ENCODE data around the gene ME1.
"Not testable (repeated sequence)": the region's sequence is repeated elsewhere in the genome, so short reads cannot be mapped to it uniquely, and the experiment has no call there.

Gene ME1

DNA sequence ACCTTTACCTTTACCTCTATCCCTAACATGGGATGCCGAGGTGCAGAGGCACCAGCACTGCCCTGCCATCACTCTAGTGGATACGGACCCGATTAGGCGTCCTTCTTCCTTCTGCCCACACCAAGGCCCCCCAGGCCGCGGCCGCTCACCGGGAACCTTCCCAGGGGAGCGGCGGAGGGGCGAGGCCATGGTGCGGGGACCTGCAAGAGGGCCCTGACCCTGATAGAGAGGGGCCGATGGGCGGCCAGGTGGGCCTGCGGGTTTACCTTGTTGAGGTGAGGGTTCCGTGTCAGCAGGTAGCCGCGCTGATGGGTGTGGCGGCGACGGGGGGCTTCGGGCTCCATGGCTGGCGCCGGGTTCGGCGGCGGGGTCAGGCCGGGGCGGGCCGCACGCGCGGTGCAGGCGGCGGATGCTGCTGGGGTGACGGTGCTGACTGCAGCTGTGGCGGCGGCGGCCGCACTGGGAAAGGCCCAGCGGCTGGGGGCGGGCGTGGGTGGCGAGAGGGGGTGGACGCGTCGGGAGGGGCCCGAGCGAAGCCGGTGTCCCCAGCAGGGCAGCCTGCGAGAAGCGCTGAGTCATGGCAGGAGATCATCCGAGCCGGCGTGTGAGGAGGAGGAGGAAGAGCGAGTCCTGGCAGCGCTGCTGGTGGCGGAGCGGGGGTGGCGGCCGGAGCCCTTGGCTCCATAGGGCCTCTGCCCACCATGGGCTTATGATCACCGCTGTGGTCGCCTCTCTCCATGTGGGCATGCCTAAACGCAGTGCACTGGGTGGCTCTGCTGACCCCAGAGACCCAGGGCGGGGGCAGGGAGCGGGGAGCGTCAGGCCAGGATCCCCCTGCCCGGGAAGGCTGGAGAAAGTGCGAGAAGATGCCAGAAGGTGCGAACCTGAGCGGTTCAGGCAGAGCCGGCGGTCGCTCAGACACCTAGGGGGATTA is at the start of gene ME1:
Gene ME1 (minus strand): TSS at position 441 of the 934 bp plus-strand sequence. CDS start 97 bp downstream, at position 344.
- DNase-seq, result no peak

DNA sequence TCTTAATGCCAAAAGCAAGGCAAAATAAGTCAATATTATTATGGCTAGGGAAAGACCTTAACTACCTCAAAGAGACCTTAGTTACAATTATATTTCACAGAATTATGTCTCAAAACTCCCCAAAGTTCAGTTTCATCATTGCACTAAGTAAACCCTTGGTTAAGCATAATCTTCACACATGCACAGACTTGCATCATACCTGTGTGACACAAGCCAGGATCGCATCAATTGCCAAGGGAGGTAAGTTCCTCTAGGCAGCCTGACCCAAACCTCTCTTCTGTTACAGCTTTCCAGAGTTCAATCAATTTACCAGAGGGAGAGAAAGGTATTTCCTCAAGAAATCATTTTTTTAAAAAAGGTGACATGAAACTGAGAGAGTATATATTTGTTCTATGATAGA is 49.6 kb upstream of the ME1 start:
- DNase-seq, result no peak

DNA sequence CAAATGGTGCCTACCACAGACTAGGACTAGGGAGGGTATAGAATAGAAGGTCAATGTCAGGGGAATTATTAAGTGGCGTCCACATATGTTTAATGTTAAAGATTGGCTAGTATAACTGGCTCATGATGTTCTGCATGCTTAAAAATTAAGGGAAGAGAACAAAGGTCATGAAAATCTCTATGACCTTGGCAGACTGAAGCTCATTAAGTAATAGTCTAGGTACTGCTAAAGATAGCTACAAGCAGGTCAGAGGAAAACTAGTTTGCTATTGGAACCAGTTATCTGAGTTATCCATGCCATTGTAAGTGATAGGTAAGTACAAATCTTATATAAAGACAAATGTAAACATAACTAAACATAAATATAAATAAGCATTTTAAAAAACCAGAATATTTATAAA is 48.5 kb upstream of the ME1 start:
- DNase-seq, result no peak

DNA sequence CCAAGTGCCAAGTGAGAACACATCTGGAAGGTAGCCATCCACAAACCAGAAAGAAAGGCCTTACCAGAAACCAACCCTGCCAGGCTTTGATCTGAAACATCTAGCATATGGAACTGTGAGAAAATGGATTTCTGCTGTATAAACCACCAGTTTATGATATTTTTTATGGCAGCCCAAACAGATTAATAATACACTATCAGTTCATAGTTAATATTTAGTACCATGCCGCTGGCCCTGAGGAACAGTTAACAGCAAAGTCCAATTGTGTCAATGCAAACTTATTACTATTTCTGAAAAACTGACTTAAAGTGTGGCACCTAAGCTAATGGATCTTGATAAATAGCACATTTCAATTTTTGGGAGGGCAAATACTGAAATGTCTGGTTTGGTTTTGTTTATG is 46.1 kb upstream of the ME1 start:
- no peak for DNase-seq

DNA sequence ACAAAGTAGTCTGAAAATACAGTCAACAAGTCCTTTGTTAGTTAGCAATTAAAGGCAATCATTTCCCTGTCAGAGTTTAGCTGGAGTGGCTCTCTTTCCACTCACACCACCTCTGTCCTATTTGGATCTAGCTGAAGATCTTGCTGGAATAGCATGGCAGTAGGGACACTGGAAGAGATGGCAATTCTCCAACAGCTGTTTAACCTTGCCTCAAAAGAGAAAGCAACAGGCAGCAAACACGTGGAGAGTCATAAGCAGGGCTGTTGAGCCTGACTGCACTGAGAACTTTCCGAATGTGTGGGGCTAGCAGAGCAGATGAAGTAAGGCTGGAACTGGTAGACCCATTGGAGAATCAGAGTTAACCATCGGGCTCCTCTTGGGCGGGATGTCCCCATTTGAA is 43.5 kb upstream of the ME1 start:
- no peak for DNase-seq

DNA sequence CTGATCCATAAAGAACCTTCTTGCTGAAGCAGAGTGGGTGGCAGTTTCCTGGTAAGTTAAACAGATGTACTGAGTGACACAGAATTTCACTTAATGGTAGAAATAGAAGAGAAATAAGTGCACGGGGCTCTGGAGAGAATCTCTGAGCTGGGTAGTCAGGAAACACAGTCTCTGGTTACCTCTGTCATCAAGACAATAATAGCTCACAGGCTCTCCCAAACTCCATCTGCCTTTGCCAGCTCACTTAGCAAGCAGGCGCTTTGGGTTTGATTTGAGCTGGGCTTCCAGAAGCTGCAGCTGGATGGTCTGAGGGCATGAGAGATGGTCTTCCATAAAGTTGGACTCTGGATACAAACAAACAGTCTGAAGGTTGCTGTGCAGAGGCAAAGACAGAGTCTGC is 41.9 kb upstream of the ME1 start:
- DNase-seq, result no peak

DNA sequence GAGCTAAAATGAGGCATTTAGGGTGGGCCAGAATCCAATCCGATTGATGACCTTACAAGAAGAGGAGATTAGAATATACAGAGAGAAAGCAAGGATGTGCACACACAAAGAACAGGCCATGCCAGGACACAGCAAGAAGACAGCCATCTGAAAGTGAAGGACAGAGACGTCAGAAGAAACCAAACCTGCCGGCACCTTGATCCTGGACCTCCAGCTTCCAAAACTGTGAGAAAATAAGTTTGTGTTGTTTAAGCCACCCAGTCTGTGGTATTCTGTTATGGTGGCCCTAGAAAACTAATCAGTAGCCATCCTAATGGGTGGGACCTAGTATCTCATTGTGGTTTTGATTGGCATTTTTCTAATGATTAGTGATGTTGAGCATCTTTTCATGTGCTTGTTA is 39.7 kb upstream of the ME1 start:
- DNase-seq, result no peak

DNA sequence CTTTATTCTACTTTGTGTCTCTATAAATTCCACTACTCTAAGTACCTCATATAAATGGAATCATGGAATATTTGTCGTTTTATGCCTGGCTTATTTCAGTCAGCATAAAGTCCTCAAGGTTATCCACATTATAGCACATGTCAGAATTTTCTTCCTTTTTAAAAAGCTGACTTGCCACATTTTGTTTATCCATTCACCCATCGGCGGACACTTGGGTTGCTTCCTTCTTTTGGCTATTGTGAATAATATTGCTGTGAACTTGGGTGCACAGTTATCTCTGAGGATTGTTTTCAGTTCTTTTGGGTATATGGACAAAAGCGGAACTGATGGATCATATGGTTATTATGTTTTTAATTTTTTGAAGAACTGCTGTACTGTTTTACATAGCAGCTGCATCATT is 39.1 kb upstream of the ME1 start:
- no peak for DNase-seq

DNA sequence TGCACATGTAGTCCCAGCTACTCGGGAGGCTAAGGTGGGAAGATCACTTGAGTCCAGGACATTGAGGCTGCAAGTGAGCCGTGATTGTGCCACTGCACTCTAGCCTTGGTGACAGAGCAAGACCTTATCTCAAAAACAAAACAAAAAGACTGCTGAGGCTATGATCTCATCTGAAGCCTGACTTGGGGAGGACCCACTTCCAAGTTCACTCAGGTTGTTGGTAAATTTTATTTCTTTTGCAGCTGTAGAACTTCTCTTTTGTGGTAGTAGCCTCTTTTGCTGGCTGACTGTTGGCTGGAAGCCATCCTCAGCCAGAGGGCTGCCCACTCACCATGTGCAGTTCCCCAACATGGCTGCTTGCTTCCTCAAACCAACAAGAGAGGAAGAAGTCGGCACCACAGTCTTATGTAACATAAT is 36.8 kb upstream of the ME1 start:
- DNase-seq, result no peak

DNA sequence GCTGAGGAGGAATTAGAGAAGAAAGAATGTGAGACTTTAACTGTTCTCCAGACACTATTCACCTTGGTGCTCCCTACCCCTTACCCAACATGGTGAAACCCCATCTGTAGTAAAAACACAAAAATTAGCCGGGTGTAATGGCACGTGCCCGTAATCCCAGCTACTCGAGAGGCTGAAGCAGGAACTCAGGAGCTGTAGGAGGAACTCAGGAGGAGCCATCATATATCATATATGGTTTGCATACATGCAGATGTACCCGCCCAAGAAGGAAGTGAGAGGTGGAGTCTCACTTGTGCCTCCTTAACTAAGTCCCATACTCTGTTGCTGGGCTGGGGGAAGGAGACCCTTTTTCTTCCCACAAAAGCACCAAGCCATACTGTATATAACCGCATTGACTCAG is 35.5 kb upstream of the ME1 start:
- no peak for DNase-seq

DNA sequence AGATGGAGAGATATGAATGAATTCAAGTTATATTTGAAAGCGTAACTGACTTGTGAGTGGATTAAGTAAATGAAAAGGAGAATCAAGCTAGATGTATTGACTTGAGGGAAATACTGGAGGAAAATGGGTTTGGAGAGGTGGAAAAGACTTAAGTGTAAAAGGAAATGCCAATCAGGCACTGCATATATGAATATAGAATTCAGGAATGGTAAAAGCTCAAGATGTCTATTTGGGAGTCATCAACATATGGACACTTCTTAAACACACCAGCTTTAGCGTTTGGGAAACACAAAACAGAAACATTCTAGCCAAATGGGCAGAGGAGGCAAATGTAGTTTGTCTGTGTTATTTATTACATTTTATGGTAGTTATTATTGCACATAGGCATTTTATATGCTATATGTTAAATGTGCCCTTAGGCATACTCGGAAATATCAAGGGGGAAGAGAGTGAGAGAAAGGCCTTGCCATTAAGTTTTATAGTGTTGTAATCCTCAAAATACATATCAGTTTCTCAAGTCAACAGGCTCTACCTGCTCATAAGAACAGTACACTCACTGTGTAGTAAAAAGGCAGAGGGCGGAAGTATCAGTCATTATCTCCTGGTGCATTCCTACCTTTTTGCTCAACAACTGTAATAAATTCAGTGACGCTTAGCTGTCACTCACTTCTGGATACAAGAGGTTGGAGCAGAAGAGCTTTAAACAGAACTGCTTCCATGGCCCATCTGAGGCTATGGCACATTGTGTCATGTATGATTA is 33.7 kb upstream of the ME1 start:
- DNase-seq, result no peak

DNA sequence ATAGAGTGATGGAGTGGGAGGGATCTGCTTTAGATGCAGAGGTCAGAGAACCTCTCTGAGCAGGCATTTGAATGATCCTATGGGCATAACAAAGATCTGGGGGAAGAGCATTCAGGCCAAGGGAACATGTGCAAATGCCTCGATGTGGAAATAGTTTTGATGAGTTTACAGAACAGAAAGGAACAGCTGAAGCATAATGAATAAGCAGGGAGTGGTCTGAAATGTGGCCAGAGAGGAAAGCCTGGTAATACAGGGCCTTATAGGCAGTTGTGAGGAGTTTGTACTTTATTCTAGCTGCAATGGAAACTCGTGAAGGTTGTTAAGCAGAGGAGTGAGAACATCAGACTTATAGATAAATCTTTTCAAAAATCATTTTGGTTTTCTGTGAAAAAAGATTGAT is 33.0 kb upstream of the ME1 start:
- no peak for DNase-seq

DNA sequence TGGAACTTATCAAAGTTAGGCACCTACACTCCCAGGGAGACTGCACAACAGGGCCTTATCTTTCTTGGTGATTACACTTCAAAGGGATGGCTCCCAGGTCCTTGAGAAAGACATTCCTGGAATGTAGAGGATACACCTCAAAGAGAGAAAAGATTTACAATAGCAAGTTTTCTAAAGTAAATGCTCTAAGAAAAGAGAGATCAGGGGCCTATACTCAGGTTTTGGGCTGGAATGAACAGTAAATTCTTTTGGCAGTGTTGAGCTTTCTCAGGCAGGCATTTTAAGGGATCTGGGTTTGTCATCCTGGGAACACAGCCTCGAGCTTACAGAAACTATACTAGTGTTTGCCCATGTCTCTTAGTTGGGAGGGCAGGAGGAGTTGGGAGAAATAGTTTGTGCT is 31.7 kb upstream of the ME1 start:
- DNase-seq, result no peak

DNA sequence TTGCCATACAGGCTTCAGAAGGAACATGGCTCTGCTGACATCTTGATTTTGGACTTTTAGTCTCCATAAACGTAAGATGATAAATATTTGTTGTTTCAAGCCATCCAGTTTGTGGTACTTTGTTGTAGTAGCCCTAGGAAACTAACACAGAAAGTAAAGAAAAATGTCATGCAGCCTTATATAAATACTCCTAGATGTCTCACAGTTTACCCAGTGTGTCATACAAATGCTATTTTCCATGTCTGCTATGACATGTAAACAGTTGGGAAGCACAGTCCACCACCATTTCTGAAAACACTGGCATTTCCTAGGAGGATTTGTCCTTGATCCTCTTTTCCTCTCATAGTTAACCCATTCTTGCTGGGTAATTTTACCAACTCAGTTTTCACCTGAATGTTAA is 30.6 kb upstream of the ME1 start:
- no peak for DNase-seq

DNA sequence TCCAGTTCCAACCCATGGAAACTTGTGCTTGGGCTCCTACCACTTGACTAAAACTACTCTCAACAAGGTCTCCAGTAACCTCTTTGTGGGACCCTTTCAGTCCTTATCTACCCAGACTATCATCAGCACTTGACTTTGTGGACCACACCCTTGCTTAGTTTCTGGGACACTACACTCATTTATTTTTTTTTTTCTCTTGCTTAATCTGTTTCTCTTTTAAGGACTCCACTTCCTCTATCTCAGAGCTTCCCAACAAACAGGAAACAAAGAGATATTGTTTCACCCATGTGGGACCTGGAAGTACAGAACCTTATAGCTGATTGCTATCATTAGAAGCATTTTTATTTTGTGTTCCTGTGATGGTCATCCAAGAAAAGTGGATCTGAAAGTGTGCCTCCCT is 28.8 kb upstream of the ME1 start:
- DNase-seq, result no peak

DNA sequence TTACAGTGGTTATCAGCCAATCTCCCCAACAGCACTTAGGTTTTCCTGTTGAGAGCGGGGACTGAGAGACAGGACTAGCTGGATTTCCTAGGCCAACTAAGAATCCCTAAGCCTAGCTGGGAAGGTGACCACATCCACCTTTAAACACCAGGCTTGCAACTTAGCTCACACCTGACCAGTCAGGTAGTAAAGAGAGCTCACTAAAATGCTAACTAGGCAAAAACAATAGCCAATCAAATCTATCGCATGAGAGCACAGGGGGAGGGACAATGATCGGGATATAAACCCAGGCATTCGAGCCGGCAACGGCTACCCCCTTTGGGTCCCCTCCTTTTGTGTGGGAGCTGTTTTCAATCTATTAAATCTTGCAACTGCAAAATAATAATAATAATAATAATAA is 19.2 kb upstream of the ME1 start:
- DNase-seq, result not testable (repeated sequence)

DNA sequence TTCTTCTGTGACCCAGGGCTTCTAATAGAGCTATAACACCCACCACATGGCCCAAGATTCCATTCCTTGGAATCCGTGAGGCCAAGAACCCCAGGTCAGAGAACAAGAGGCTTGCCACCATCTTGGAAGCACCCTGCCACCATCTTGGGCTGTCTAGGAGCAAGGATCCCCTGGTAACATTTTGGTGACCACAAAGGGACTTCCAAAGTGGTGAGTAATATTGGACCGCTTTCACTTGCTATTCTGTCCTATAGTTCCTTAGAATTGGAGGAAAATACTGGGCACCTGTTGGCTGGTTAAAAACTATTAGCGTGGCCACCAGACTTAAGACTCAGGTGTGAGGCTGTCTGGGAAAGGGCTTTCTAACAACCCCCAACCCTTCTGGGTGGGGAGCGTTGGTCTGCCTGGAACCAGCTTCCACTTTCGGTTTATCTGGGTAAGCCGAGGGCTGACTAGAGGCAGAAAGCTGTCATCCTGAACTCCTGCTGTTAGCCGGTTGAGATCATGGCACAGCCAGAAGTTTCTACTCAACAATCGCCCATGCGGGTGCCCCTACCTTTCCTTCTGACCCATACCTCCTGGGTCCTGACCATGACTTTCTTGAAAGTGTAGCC is 13.3 kb upstream of the ME1 start:
- not testable (repeated sequence) for DNase-seq

DNA sequence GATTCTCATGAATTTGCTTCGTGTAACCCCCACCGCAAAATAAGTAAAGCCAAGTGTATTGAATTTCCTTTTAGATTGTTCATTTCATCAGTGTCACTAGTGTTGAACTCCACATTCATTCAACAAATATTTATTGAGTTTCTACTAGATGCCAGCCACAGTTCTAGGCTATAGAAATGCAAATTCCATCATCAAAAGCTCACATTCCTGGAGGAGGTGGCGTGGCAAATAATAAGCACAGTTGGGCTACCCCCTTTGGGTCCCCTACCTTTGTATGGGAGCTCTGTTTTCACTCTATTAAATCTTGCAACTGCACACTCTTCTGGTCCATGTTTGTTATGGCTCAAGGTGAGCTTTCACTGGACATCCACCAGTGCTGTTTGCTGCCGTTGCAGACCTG is 12.7 kb upstream of the ME1 start:
- no peak for DNase-seq

DNA sequence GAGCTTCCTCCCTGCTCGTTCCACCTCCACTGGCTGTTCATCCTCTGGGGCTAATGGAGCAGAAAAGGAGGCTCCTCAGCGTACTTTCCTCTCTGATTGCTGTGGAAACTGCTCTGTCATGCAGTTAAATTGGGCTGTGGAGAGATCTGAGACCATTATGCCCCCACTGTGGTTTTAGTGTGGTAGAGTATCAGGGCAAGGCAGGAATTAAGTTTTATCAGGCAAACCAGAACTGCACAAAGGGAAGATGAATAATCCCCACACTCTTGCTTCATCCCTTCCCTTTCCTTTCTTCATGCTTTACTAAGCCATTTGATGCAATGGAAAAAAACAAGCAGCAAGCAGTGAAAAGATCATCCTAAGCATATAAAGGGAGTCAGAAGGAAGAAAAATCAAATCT is 11.9 kb upstream of the ME1 start:
- no peak for DNase-seq

DNA sequence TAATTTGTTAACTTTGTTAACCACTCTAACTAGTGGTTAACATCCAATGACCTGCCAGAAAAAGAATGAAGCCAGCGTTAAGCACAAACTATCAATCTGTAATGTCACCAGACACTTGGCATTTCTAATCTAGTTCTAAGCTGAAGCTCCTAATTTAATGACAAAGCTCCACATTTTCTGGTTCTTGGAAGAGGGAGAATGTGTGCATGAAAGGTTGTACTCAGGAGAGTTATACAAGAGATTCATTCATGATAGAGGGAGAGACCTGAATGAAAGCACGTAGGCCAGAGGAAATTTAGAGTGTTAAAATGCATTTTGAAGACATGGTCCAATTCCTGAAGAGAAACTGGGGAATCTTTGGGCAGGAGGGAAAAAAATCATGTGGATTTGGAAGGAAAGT is 8.3 kb upstream of the ME1 start:
- no peak for DNase-seq

DNA sequence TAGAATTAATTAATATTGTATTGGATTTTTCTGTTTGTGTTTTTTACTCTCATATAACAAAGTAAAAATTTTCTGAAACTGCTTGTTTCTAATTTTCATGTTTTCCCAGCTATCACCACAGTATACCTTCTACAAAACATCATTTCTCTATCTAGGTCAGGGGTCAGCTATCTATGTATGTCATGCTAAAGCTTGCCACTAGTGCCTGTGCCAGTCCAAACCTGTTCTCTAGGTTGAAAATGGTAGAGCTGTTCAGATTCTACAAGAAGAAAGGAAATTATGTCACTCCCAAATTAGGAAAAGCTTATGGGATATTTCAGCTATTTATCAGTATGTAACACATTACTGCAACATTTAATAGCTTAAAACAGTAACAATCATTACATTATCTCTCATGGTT is 5.8 kb upstream of the ME1 start:
- no peak for DNase-seq

DNA sequence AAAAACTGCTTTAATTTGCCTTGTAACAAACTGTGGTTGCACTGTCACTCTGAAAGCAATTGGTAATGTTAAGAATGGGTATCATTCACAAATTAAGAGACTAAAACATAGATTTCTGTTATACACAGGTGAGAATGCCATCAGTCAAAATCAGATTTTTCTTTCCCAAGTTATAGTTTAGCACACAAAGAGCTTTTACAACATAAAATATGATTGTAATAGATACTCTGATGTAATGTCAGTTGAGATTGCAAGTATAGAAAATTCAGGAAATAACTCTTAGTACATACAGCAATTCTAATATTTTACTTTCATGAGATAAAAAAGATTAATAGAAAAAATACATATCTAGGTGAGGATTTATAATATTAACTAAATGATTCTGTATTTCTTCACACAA is 2.3 kb upstream of the ME1 start:
- DNase-seq, result no peak

DNA sequence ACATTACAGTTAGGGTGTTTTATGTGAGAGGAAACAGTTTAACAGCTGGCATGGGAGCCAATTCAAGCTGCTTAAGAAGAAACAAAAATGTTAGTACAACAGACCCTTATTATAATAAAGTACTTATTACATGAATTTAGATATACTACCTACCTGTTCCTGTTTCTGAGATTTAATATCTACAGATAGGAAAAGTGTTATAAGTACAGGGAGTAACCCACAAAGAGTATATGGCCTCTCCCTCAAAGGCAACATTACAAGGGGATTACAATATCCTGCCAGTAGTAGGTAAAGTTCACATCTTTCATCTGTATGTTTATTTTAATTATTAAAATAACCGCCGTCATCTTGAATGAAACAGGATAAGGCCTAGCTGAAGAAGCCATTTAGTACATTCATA is 1.8 kb upstream of the ME1 start:
- DNase-seq, result no peak
